Psoas muscle (tissue), 8 donors: ENCODE measurements around the gene GNG14. TPM values are rescaled to one million over a fixed set of nuclear protein-coding genes. Genes with fewer than 3 reads are reported as not detected.

Source experiments
- ATAC-seq, 4 donors: fragments of 200-7000 bp; cut with Tn5 transposase; one replicate each; pipeline ENCODE4 v1.9.1; 2020; ENCODE audit warnings: moderate library complexity in 3 of 4, mild to moderate bottlenecking in 2 of 4
- DNase-seq, 2 donors: peaks; one replicate each; pipeline ENCODE4 v3.0.0-alpha.2; 2020
- H3K27ac ChIP-seq: fragments of 200-600 bp; one replicate; pipeline ENCODE4 v1.8.0; 2022
- H3K27me3 ChIP-seq, 3 donors: fragments of 200-600 bp in 1 of 3; one replicate each; pipeline versions ENCODE4 v1.6.1 to v1.8.0; 2013 to 2022; ENCODE audit warnings: low read length in 2 of 3, mild to moderate bottlenecking in 2 of 3, moderate library complexity in 1 of 3; ENCODE audit not compliant: insufficient read depth in 3 of 3
- H3K36me3 ChIP-seq, 2 donors: fragments of 200-600 bp in 1 of 2; one replicate each; pipeline versions ENCODE4 v1.6.1 to v1.8.0; 2013 to 2022; ENCODE audit warnings: low read depth in 1 of 2, mild to moderate bottlenecking in 1 of 2, moderate library complexity in 1 of 2; ENCODE audit not compliant: insufficient read depth in 1 of 2
- H3K4me1 ChIP-seq: fragments of 200-600 bp; one replicate; pipeline ENCODE4 v1.8.0; 2022
- H3K4me3 ChIP-seq: fragments of 200-600 bp; one replicate; pipeline ENCODE4 v1.8.0; 2022; ENCODE audit warnings: mild to moderate bottlenecking
- H3K9me3 ChIP-seq: fragments of 200-600 bp; one replicate; pipeline ENCODE4 v1.8.0; 2022
- CTCF ChIP-seq: fragments of 200-600 bp; IDR thresholded peaks from one replicate; pipeline ENCODE4 v1.8.0; 2022; ENCODE audit warnings: antibody characterized with exemption
- WGBS, 3 donors: extraction: QIAGEN DNeasy Blood & Tissue Kit; methylation state at CpG; one replicate each; pipeline versions ENCODE4 v1.1.6 to v1.1.7; 2013; 5-methylcytosine and 5-hydroxymethylcytosine counted together
- intact Hi-C, 2 donors: fragments of 100-400 bp; cut with DNase I; formaldehyde crosslinking; loops; one replicate each; pipeline versions ENCODE4 v1.11.0 to v1.14.2; 2022
- polyA plus RNA-seq, 3 donors: library from polyadenylated mRNA; stranded (reverse); fragments of 200-250 nt; gene quantifications; one replicate each; pipeline ENCODE4 v1.2.3, GENCODE V29; 2013
- total RNA-seq, 4 donors: library from RNA; stranded (reverse); fragmentation: NEBNext Ultra II Directional in 2 of 4; extraction: Animal tissue kit (Norgen Biotek cat#: 25700) in 2 of 4; gene quantifications; one replicate each; pipeline versions ENCODE4 v1.2.1 to v1.2.4, GENCODE V29; 2021 to 2023
- donor health status: healthy with polysubstance abuse.
- donor health status: DM: no; HTN: no; CAD: no; lungs with moderate emphysema.
- donor health status: Bipolar disorder and iron deficiency.
- donor health status: healthy.
- donor health status: DM: yes; HTN: yes; CAD: no.
- donor health status: DM: no; HTN: no; CAD: no.
- donor health status: DM: no; HTN: no; CAD: no.
- donor health status: DM: yes; HTN: yes; CAD: no.

Gene GNG14
- total and polyA plus RNA-seq, 7 donors: not detected

DNA sequence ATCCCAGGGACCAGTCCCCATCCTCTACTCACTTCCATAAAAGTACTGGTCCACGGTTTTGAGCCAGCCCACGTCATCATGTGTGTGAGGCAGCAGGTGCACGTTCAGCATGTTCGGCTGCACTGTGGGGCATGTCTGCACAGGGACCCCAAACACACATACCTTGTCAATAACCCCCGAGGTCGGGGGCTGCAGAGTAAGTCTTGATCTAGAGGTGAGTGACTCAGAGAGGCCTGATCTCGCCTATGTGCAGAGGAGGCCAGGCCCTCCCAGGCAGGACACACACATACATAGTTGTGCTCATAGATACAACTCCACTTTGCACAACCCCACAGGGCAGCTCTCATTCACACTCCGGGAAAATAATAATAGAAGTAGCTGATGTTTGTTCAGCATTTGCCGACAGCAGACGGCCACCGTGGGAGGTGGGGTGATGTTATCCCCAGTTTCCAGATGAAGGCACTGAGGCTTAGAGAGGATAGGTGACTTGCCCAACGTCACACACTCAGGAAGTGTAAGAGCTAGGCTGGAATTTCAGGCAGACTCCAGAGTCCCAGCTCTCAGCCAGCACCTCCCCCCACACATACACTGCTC lies 22.0 kb upstream of the GNG14 start:
- no peak for DNase-seq
- peak in 3 of 4 donors; percentile 1 to 2 (median 2) for ATAC-seq
- no peak for TF ChIP-seq CTCF
- Histone ChIP-seq H3K27ac (no peak overlapping the region), H3K4me1 (peaks cover 32% of the 10 kb centered on the region), H3K9me3 (no peaks in the 10 kb centered on the region), H3K27me3 (no peaks in the 10 kb centered on the region), H3K4me3 (peak overlapping the region; percentile 98), H3K36me3 (peaks cover 0 to 50% of the 10 kb centered on the region in 2 donors)
- intact Hi-C loops: no loop called here
- WGBS, 3 donors: 46 to 61% (median 50%) methylated on average over 12 of the region's 12 CpGs

GRCh38 chr19:12666265-12667048 lies 21.3 kb upstream of the GNG14 start, which contains the start of the genes MAN2B1 and WDR83:
Gene MAN2B1, minus strand, starts transcription at chr19:12666742. Its CDS starts 41 bp downstream, at chr19:12666701.
Gene WDR83, plus strand, starts transcription at chr19:12666807. Its CDS starts 2,984 bp downstream, at chr19:12669791.
- peaks cover 0 to 43% of the 10 kb centered on the region in 2 donors for H3K36me3 ChIP-seq
- H3K4me1 ChIP-seq: peaks cover 33% of the 10 kb centered on the region
- peak within 1 kb of the TSS; percentile 74 for H3K27ac ChIP-seq
- peak within 1 kb of the TSS; percentile 98 for H3K4me3 ChIP-seq
- H3K9me3 ChIP-seq: no peaks in the 10 kb centered on the region
- H3K27me3 ChIP-seq: no peaks in the 10 kb centered on the region
- 1 to 2% (median 1%) methylated on average over 46 of the region's 46 CpGs for WGBS, 3 donors
- no peak for TF ChIP-seq CTCF
- intact Hi-C loops: no loop called here
- ATAC-seq (peak; percentile 73 to 84 (median 82)), DNase-seq (peak; percentile 79 to 85)

DNA sequence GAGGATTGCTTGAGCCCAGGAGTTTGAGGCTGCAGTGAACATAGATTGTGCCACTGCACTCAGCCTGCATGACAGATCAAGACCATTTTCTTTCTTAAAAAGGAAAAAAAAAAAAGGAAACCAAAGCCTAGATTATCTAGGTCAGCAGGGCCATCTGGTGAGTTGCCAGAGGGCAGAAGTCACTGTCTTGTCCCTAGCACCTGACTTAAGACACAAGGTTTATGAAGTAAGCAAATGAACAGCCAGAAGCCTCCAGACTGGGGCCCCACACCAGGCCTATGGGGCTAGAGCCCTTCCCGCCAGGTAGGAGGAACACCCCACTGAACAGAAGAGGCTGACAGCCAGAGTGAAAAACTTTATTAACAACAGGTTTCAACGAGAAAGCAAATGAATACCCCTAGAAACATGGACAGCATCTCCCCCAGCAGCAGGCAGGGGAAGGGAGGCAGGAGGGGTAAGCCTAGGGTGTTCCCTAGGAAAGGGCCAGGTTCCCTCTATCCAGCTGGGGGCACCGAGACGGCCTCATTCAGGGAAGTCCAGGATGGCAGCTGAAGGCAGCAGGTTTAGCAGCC lies 20.0 kb upstream of the GNG14 start:
- Histone ChIP-seq H3K9me3 (no peaks in the 10 kb centered on the region), H3K36me3 (peaks cover 0 to 44% of the 10 kb centered on the region in 2 donors), H3K27ac (peak overlapping the region; percentile 74), H3K27me3 (no peaks in the 10 kb centered on the region), H3K4me1 (peaks cover 33% of the 10 kb centered on the region), H3K4me3 (peak overlapping the region; percentile 98)
- 58 to 66% (median 64%) methylated on average over 4 of the region's 4 CpGs for whole genome bisulfite sequencing, 3 donors
- no peak for TF ChIP-seq CTCF
- DNase-seq: no peak
- intact Hi-C loops: no loop called here
- ATAC-seq: no peak

DNA sequence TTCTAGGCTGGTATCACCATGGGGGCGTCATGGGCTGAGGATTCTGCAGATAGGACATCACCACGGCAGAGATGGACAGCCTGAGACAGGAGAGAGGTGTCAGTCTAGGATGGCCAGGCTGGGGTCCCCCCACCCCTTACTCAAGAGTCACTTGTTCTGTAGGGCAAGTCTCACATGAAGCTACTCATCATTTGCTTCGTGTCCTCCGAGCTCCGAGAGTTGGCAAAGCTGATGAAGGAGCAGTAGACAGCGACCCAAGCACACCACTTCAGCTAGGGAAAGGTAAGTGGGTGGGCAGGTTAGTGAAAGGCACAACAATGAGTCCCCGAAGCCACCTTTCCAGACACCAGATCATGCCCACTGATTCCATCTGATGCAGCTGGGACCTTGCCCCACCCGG lies 19.5 kb upstream of the GNG14 start:
- ATAC-seq (no peak), DNase-seq (no peak)
- H3K4me1 ChIP-seq: peaks cover 33% of the 10 kb centered on the region
- H3K36me3 ChIP-seq: peaks cover 0 to 44% of the 10 kb centered on the region in 2 donors
- H3K27me3 ChIP-seq: no peaks in the 10 kb centered on the region
- no peak for TF ChIP-seq CTCF
- intact Hi-C loops: no loop called here
- peak overlapping the region; percentile 98 for H3K27ac ChIP-seq
- no peaks in the 10 kb centered on the region for H3K9me3 ChIP-seq
- 61 to 78% (median 62%) methylated on average over 8 of the region's 8 CpGs for WGBS, 3 donors
- H3K4me3 ChIP-seq: peak overlapping the region; percentile 98
